GM13976 (cell line): ENCODE data around the gene BMP15.
A peak's percentile ranks its signal among the peaks of the same experiment; 100 is the strongest.

Experiments
- DNase-seq: peaks from one replicate; pipeline ENCODE4 v3.0.0; 2012; ENCODE audit warnings: low spot score
- in situ Hi-C: fragments of 300-500 bp; cut with MboI; formaldehyde crosslinking; loops from one replicate; pipeline ENCODE4 v1.12.0; 2022; ENCODE audit warnings: low sequenced_read_pairs, mixed read lengths, inconsistent platforms; ENCODE audit not compliant: unreplicated experiment
- TF ChIP-seq, protein P1 (sequence below): IDR thresholded peaks from 2 replicates; pipeline ENCODE4 v1.5.1; 2012; ENCODE audit warnings: borderline replicate concordance, mild to moderate bottlenecking; ENCODE audit not compliant: insufficient read depth; ENCODE audit errors: extremely low read depth, missing control alignments, control extremely low read depth

BMP15 gene

DNA sequence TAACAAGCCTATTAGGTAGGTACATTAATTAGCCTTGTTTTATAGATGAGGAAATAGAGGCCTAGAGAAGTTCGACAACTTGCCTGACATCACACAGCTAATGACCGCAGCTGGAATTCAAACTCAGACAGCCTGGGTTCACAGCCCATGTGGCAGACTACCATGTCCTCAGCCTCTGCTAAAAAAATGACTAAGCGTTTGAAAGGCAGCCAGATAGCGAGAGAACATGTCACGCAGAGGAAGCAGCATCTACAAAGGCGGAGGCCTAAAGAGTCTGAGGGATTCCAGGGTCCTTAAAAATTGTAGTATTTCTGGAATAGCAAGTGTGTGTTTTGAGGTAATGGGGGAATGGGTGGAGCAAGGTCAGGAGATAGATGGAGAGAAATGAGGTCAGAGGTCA lies 33.2 kb upstream of the BMP15 start:
- in situ Hi-C loops: no loop called here
- TF ChIP-seq, protein P1, sequence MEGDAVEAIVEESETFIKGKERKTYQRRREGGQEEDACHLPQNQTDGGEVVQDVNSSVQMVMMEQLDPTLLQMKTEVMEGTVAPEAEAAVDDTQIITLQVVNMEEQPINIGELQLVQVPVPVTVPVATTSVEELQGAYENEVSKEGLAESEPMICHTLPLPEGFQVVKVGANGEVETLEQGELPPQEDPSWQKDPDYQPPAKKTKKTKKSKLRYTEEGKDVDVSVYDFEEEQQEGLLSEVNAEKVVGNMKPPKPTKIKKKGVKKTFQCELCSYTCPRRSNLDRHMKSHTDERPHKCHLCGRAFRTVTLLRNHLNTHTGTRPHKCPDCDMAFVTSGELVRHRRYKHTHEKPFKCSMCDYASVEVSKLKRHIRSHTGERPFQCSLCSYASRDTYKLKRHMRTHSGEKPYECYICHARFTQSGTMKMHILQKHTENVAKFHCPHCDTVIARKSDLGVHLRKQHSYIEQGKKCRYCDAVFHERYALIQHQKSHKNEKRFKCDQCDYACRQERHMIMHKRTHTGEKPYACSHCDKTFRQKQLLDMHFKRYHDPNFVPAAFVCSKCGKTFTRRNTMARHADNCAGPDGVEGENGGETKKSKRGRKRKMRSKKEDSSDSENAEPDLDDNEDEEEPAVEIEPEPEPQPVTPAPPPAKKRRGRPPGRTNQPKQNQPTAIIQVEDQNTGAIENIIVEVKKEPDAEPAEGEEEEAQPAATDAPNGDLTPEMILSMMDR: no peak
- no peak for DNase-seq

DNA sequence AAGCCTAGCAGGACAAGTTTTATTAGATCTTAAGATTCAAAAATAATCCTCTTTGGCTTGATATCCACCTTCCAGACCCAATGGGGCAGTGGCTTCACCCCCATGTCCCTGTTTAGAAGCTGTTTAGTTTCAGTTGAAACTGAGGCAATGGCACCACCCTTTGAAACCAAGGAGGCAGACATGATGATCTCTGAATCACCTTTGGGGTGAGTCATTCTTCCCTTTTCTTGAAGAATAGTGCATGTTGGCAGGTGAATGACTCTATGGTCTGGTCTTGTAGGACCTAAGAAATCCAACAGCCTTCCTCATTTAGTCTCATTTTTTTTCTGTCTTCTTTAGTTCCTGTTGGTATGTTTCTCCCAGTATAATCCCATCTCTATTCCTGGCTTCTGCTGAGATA lies 29.5 kb upstream of the BMP15 start:
- TF ChIP-seq, protein P1: no peak
- in situ Hi-C loops: no loop called here
- DNase-seq: no peak

DNA sequence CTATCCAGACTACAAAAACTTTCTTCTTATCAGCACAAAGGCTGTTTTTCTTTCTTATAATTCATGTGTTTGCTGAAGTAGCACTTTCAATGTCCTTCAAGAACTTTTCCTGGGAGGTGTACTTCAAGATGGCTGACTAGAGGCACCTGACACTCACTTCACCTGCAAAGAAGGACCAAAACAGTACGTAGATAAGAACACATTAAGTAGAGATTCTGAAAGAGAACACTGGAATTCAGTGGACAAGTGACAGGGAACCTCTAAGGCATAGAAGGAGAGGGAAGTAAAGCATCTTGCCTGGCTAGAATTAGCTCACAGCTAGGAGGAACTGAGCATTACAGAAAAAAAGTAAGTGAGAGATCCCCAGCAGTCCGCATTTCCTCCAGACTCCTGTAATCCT lies 21.7 kb upstream of the BMP15 start:
- in situ Hi-C loops: no loop called here
- TF ChIP-seq, protein P1: no peak
- no peak for DNase-seq

DNA sequence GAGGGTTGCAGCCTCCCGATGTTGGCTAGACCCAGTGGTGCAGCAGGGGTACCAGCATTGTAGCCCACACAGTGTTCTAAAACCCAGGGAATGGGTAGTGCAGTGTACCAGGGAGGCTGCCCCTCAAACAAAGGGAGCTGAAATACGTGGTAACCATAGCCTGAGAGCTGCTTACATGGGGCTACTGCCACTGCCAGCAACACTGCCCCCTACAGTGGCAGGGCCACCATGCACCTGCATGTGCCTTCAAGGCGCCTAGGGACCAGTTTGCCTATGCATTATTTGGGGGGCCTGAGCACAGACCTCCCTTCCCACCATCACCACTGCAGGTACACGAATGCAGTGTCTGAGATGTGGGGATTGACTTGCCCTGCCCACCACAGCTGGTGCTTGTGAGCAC lies 21.0 kb upstream of the BMP15 start:
- DNase-seq: no peak

DNA sequence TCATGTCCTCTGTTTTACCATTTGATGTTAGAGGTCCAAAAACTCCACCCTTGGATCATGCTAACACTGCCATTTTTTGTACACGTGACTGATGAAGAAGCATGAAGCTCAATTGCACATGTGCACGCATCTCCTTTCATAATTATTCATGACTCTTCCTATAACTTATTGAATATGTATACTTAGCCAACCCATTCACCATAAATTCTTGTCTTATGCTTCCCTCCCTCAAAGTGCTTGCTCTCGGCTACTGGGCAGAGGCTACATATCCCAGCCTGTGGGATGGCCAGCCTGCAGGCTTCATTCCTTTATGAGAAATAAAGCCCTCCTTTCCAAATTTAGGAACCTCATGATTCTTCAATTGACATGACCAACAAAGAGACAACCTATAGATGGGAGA lies 17.5 kb upstream of the BMP15 start:
- DNase-seq: no peak
- in situ Hi-C loops: no loop called here
- TF ChIP-seq, protein P1: no peak

More for the DNA sequence above, 21.0 kb upstream of the BMP15 start:
- in situ Hi-C loops: no loop called here
- TF ChIP-seq, protein P1: no peak

DNA sequence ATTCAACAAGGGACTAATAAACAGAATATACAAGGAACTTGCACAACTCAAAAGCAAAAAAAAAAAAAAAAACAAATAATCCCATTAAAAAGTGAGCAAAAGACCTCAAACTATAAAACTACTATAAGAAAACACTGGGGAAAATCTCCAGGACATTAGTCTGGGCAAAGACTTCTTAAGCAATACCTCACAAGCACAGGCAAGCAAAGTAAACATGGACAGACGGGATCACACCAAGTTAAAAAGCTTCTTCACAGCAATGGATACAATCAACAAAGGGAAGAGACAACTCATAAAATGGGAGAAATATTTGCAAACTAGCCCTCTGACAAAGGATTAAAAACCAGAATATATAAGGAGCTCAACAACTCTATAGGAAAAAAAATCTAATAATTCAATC lies 17.1 kb upstream of the BMP15 start:
- DNase-seq: no peak
- TF ChIP-seq, protein P1: no peak
- in situ Hi-C loops: no loop called here

DNA sequence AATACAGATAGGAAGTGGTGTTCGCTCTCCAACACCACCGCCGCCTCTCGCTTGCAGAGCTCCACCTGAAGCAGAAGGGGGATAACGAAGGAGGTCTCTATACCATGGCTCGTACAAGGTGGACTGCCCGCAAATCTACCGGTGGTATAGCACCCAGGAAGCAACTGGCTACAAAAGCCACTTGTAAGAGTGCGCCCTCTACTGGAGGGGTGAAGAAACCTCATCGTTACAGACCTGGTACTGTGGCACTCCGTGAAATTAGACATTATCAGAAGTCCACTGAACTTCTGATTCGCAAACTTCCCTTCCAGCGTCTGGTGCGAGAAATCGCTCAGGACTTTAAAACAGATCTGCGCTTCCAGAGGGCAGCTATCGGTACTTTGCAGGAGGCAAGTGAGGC lies 5.2 kb upstream of the BMP15 start:
- in situ Hi-C loops: no loop called here
- DNase-seq: no peak
- TF ChIP-seq, protein P1: peak; percentile 12
